H1 (cell line): ENCODE measurements around the gene SLC12A7. TPM values are rescaled to one million over a fixed set of nuclear protein-coding genes. Genes with fewer than 3 reads are reported as not detected.

ENCODE experiments used
- CTCF ChIA-PET: fragments of 300-600 bp; sonication (Branson Sonifier 250); formaldehyde crosslinking; loops from one replicate; lab custom pipeline; 2021; ENCODE audit not compliant: partially characterized antibody; lab: Charles Lee
- POLR2A ChIA-PET: fragments of 300-600 bp; sonication (Branson Sonifier 250); formaldehyde crosslinking; loops from one replicate; lab custom pipeline; 2021; ENCODE audit warnings: inconsistent platforms; ENCODE audit not compliant: partially characterized antibody; lab: Charles Lee
- DNase-seq, 2 experiments: peaks; one replicate each; pipeline versions ENCODE4 v3.0.0 to v3.0.0-alpha.2; 2010 to 2022; ENCODE audit warnings: low spot score in 2 of 2, low read depth in 1 of 2, mixed read lengths in 1 of 2
- FAIRE-seq: peaks from 2 replicates; lab custom pipeline; 2011; peaks lifted over from hg19 to GRCh38; lab: Jason Lieb, UNC
- H2AFZ ChIP-seq: 2 replicates; pipeline ENCODE4 v1.8.1; 2012; ENCODE audit warnings: low read length, inconsistent platforms
- H2AK5ac ChIP-seq: 2 replicates; pipeline ENCODE4 v1.6.1; 2013; ENCODE audit warnings: low read depth, low read length
- H2BK120ac ChIP-seq: replicated peaks from 2 replicates; pipeline ENCODE3; 2013; ENCODE audit warnings: low read depth, low read length, inconsistent platforms
- H2BK12ac ChIP-seq: 2 replicates; pipeline ENCODE4 v1.6.1; 2013; ENCODE audit warnings: low read depth, low read length
- H2BK15ac ChIP-seq: 2 replicates; pipeline ENCODE4 v1.6.1; 2013; ENCODE audit warnings: low read length
- H2BK20ac ChIP-seq: 2 replicates; pipeline ENCODE4 v1.6.1; 2013; ENCODE audit warnings: low read length
- H2BK5ac ChIP-seq: 2 replicates; pipeline ENCODE4 v1.6.1; 2013; ENCODE audit warnings: low read depth, low read length
- H3K14ac ChIP-seq: 2 replicates; pipeline ENCODE4 v1.6.1; 2013; ENCODE audit warnings: inconsistent platforms; ENCODE audit not compliant: insufficient read length
- H3K18ac ChIP-seq: 2 replicates; pipeline ENCODE4 v1.6.1; 2013; ENCODE audit warnings: low read length; ENCODE audit errors: extremely low read depth
- H3K23ac ChIP-seq: 2 replicates; pipeline ENCODE4 v1.6.1; 2013; ENCODE audit warnings: inconsistent platforms; ENCODE audit not compliant: insufficient read length
- H3K23me2 ChIP-seq: 2 replicates; pipeline ENCODE4 v1.6.1; 2013; ENCODE audit warnings: low read depth, low read length
- H3K27ac ChIP-seq: 2 replicates; pipeline ENCODE4 v1.6.1; 2011; ENCODE audit warnings: low read depth, low read length, inconsistent platforms
- H3K27me3 ChIP-seq, 4 experiments: replicated peaks in 1 of 4; 1 replicate in 1 of 4; 2 replicates in 3 of 4; pipeline versions ENCODE4 v1.6.1 to v1.8.1; 2011 to 2013; ENCODE audit warnings: low read length in 3 of 4, mild to moderate bottlenecking in 3 of 4, inconsistent platforms in 2 of 4, mixed read lengths in 2 of 4, moderate library complexity in 1 of 4; ENCODE audit not compliant: control insufficient read depth in 3 of 4, insufficient read depth in 3 of 4; ENCODE audit errors: extremely low read depth in 1 of 4
- H3K36me3 ChIP-seq, 4 experiments: 2 replicates each; pipeline versions ENCODE4 v1.6.1 to v1.8.1; 2011 to 2013; ENCODE audit warnings: mild to moderate bottlenecking in 4 of 4, low read length in 3 of 4, moderate library complexity in 2 of 4, control low read depth in 1 of 4, inconsistent platforms in 1 of 4; ENCODE audit not compliant: insufficient read depth in 4 of 4, control insufficient read depth in 2 of 4
- H3K4ac ChIP-seq: replicated peaks from 2 replicates; pipeline ENCODE3; 2013; ENCODE audit warnings: low read length, low read depth, mixed read lengths, inconsistent platforms; ENCODE audit not compliant: insufficient read length
- H3K4me1 ChIP-seq, 4 experiments: replicated peaks in 1 of 4; 1 replicate in 1 of 4; 2 replicates in 3 of 4; pipeline versions ENCODE4 v1.6.1 to v1.8.1; 2011 to 2013; ENCODE audit warnings: low read length in 3 of 4, inconsistent platforms in 2 of 4, mixed read lengths in 1 of 4; ENCODE audit not compliant: insufficient read depth in 4 of 4, control insufficient read depth in 3 of 4
- H3K4me2 ChIP-seq, 2 experiments: 2 replicates each; pipeline versions ENCODE4 v1.6.1 to v1.8.1; 2011 to 2013; ENCODE audit warnings: low read depth in 2 of 2, low read length in 2 of 2, control low read depth in 1 of 2, inconsistent platforms in 1 of 2, mild to moderate bottlenecking in 1 of 2; ENCODE audit not compliant: insufficient read depth in 1 of 2
- H3K4me3 ChIP-seq, 4 experiments: fragments of 200-600, 300-600 bp in 1 of 4; sonication (generic), shearing (Covaris generic), sonication (Bioruptor Twin) in 1 of 4; 2 replicates each; pipeline versions ENCODE4 v1.5.1 to v1.8.1; 2011 to 2016; ENCODE audit warnings: low read length in 4 of 4, low read depth in 3 of 4, control low read depth in 2 of 4, inconsistent platforms in 2 of 4, mild to moderate bottlenecking in 2 of 4, mixed read lengths in 1 of 4, moderate library complexity in 1 of 4; ENCODE audit not compliant: insufficient read depth in 2 of 4; ENCODE audit errors: extremely low read depth in 1 of 4
- H3K56ac ChIP-seq: replicated peaks from 2 replicates; pipeline ENCODE3; 2013; ENCODE audit warnings: low read depth, mild to moderate bottlenecking, mixed read lengths, low read length, inconsistent platforms; ENCODE audit not compliant: insufficient read length
- H3K79me1 ChIP-seq: 2 replicates; pipeline ENCODE4 v1.6.1; 2013; ENCODE audit warnings: low read depth, low read length, control low read depth
- H3K79me2 ChIP-seq, 2 experiments: 2 replicates each; pipeline versions ENCODE4 v1.6.1 to v1.8.1; 2012 to 2013; ENCODE audit warnings: low read length in 2 of 2, mild to moderate bottlenecking in 2 of 2, inconsistent platforms in 1 of 2; ENCODE audit not compliant: insufficient read depth in 2 of 2, control insufficient read depth in 1 of 2
- H3K9ac ChIP-seq, 4 experiments: replicated peaks in 1 of 4; 1 replicate in 1 of 4; 2 replicates in 3 of 4; pipeline versions ENCODE4 v1.6.1 to v1.8.1; 2011 to 2013; ENCODE audit warnings: low read depth in 3 of 4, low read length in 3 of 4, control low read depth in 2 of 4, mild to moderate bottlenecking in 2 of 4, moderate library complexity in 2 of 4, inconsistent platforms in 1 of 4; ENCODE audit errors: extremely low read depth in 1 of 4
- H3K9me3 ChIP-seq, 2 experiments: 2 replicates each; pipeline versions ENCODE4 v1.6.1 to v1.8.1; 2012 to 2013; ENCODE audit warnings: mild to moderate bottlenecking in 2 of 2, moderate library complexity in 2 of 2, control low read depth in 1 of 2, inconsistent platforms in 1 of 2, low read depth in 1 of 2, low read length in 1 of 2, mixed read lengths in 1 of 2; ENCODE audit not compliant: insufficient read depth in 2 of 2
- H4K20me1 ChIP-seq, 2 experiments: replicated peaks in 1 of 2; 2 replicates each; pipeline versions ENCODE3 to v1.8.1; 2011 to 2013; ENCODE audit warnings: inconsistent platforms in 2 of 2, low read length in 2 of 2, mild to moderate bottlenecking in 1 of 2; ENCODE audit not compliant: insufficient read depth in 2 of 2, control insufficient read depth in 1 of 2
- H4K5ac ChIP-seq: 2 replicates; pipeline ENCODE4 v1.6.1; 2013; ENCODE audit warnings: low read length, low read depth, mixed read lengths, inconsistent platforms; ENCODE audit not compliant: insufficient read length
- H4K8ac ChIP-seq: 2 replicates; pipeline ENCODE4 v1.8.0; 2013; ENCODE audit warnings: mild to moderate bottlenecking, moderate library complexity, low read length, inconsistent platforms; ENCODE audit not compliant: insufficient read depth; ENCODE audit errors: extremely low read depth
- H4K91ac ChIP-seq: replicated peaks from 2 replicates; pipeline ENCODE3; 2013; ENCODE audit warnings: low read length, mixed read lengths, inconsistent platforms; ENCODE audit not compliant: insufficient read length
- ASH2L ChIP-seq: fragments of 200-600, 300-600 bp; sonication (generic); IDR thresholded peaks from one replicate; pipeline ENCODE4 v1.7.1; 2017; ENCODE audit warnings: low read length
- ATF2 ChIP-seq: IDR thresholded peaks from 2 replicates; pipeline ENCODE4 v1.6.1; 2012; ENCODE audit warnings: low read length, inconsistent platforms
- FOSL1 ChIP-seq: IDR thresholded peaks from 2 replicates; pipeline ENCODE4 v1.6.1; 2011; ENCODE audit warnings: mild to moderate bottlenecking, low read depth, low read length, moderate library complexity; ENCODE audit not compliant: insufficient read depth
- JUND ChIP-seq: IDR thresholded peaks from 2 replicates; pipeline ENCODE4 v1.6.1; 2011; ENCODE audit warnings: mild to moderate bottlenecking, improper control_type of control experiment, low read length
- KDM5A ChIP-seq: fragments of 200-600 bp; IDR thresholded peaks from 2 replicates; pipeline ENCODE4 v1.7.1; 2012; ENCODE audit warnings: mild to moderate bottlenecking, low read length, inconsistent platforms, mixed read lengths
- NANOG ChIP-seq: IDR thresholded peaks from 2 replicates; pipeline ENCODE4 v1.6.1; 2011; ENCODE audit warnings: low read length, low read depth, mild to moderate bottlenecking, inconsistent platforms; ENCODE audit not compliant: insufficient read depth, poor library complexity, severe bottlenecking
- POLR2A ChIP-seq, 2 experiments: IDR thresholded peaks; 1 replicate in 1 of 2; 2 replicates in 1 of 2; pipeline ENCODE4 v1.6.1; 2011; ENCODE audit warnings: low read depth in 2 of 2, low read length in 2 of 2, mild to moderate bottlenecking in 2 of 2; ENCODE audit errors: control extremely low read depth in 1 of 2
- RBBP5 ChIP-seq: IDR thresholded peaks from 2 replicates; pipeline ENCODE4 v1.7.1; 2012; ENCODE audit warnings: low read depth, mild to moderate bottlenecking, inconsistent platforms, low read length, moderate library complexity, borderline replicate concordance
- RXRA ChIP-seq: IDR thresholded peaks from 2 replicates; pipeline ENCODE4 v1.6.1; 2011; ENCODE audit warnings: low read depth, mild to moderate bottlenecking, low read length, moderate library complexity; ENCODE audit not compliant: insufficient read depth
- SRF ChIP-seq: IDR thresholded peaks from 2 replicates; pipeline ENCODE4 v1.6.1; 2011; ENCODE audit warnings: mild to moderate bottlenecking, low read depth, low read length, moderate library complexity
- WGBS, 2 experiments: shearing (Covaris generic) in 1 of 2; methylation state at CpG; one replicate each; pipeline versions ENCODE4 v1.1.6 to v1.1.7; 2013 to 2015; ENCODE audit warnings: low lambda C conversion rate in 2 of 2, mixed read lengths in 2 of 2, inconsistent platforms in 1 of 2, low coverage in 1 of 2, missing lambda C conversion rate in 1 of 2; ENCODE audit not compliant: insufficient replicate concordance in 2 of 2, insufficient coverage in 1 of 2, insufficient read length in 1 of 2; ENCODE audit errors: extremely low coverage in 1 of 2, missing lambda C conversion rate in 1 of 2; 5-methylcytosine and 5-hydroxymethylcytosine counted together
- polyA plus RNA-seq, 7 experiments: library from polyadenylated mRNA; depleted of rRNA in 3 of 7; stranded (reverse) in 5 of 7; unstranded in 2 of 7; fragments of >200 nt in 5 of 7; fragments of 200-250 nt in 2 of 7; gene quantifications; 1 replicate in 5 of 7; 2 replicates in 1 of 7; 4 replicates in 1 of 7; pipeline versions ENCODE4 v1.2.1 to v1.2.3, GENCODE V29; 2011 to 2013; ENCODE audit warnings: missing spikeins in 2 of 7, mixed read lengths in 2 of 7
- total RNA-seq: library from RNA; stranded (reverse); fragmentation: NEBNext Ultra II Directional; extraction: Animal tissue kit (Norgen Biotek cat#: 25700); gene quantifications from 2 replicates; pipeline ENCODE4 v1.2.1, GENCODE V29; 2021

SLC12A7 gene
- total and polyA plus RNA-seq, 2 of the 8 experiments (the other 6 are each of a cell fraction or from before 2014, with no cell fraction given) = 23.5 to 39.7 TPM

DNA sequence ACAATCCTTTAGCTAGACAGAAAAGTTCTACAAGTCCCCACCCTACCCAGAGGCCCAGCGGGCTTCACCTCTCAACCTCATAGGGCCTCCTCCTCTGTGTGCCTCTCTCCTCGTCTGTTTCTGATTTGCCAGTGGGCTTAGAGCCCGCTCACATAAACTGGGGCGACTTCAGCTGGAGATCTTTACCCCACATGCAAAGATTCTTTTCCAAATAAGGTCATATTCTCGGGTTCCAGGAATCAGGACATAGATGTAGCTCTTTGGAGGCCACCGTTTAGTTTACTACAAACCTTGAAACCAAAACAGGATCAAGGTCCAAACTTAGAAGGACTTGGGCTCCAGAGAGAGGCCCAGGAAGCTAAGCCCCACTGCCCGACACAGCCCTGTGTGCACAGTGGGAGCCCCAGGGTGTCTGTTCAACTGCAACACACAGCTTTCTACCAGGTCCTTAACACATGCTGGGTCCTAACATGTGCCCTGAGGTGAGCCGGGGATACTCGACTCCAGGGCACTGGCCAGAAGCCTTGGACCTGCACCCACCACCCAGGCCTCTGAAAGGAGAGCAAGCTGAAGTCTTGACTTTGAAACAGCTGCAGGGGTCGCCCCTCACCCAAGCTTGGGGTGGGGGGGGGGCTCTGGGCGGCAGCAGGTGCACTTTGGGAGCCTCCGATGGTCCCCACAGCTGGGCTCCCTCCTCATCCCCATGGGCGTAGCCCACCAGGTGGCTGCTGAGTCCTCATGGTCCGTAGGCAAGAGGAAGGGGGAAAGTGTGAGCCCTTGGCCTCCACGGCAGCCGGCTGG lies 26.8 kb upstream of the SLC12A7 start:
- ChIA-PET CTCF (interaction anchor here (0.7 to 2.5 kb wide), 18 partner anchors 8 to 565 kb away, joined by 3 to 9 read pairs (median 4); no protein-coding TSS in a partner anchor), POLR2A (interaction anchor here (1.0 to 1.2 kb wide), 4 partner anchors 11 to 29 kb away, joined by 3 to 4 read pairs (median 4); no protein-coding TSS in a partner anchor)
- Histone ChIP-seq H3K4me2 (no peak overlapping the region), H4K20me1 (no peaks in the 10 kb centered on the region), H3K14ac (no peak overlapping the region), H3K4me1 (peaks cover 0 to 13% (median 2%) of the 10 kb centered on the region in 4 experiments; a peak in 5 of 7 replicates), H3K9ac (no peak overlapping the region), H3K27ac (no peak overlapping the region), H2BK120ac (no peak overlapping the region), H3K56ac (no peak overlapping the region), H4K5ac (no peak overlapping the region), H3K36me3 (no peaks in the 10 kb centered on the region), H3K18ac (no peak overlapping the region), H4K91ac (no peak overlapping the region), H3K23me2 (0 out of 2 replicates have a peak, but pooled peaks cover 1% of the 10 kb centered on the region), H2AK5ac (no peak overlapping the region), H4K8ac (no peak overlapping the region), H3K79me1 (no peaks in the 10 kb centered on the region), H3K4ac (no peak overlapping the region), H2AFZ (no peak overlapping the region), H2BK12ac (peak overlapping the region; percentile 80; the same call in 1 of the 2 replicates), H2BK15ac (no peak overlapping the region), H2BK5ac (no peak overlapping the region), H3K79me2 (no peaks in the 10 kb centered on the region), H3K27me3 (no peaks in the 10 kb centered on the region), H3K4me3 (no peak overlapping the region), H2BK20ac (no peak overlapping the region), H3K23ac (no peak overlapping the region), H3K9me3 (no peaks in the 10 kb centered on the region)
- no peak for DNase-seq
- FAIRE-seq = no peak
- WGBS, 2 experiments = 91% methylated on average over 10 of the region's 16 CpGs; no CpG with 5 or more reads in 1 of the 2 experiments
- no peak for TF ChIP-seq RXRA
- TF ChIP-seq JUND = no peak
- TF ChIP-seq POLR2A (IDR thresholded peaks at IDR 0.05; ENCODE audit: control extremely low read depth in 1 of 2, low read depth in 2 of 2, low read length in 2 of 2) = no peak
- TF ChIP-seq ATF2 = no peak
- no peak for TF ChIP-seq FOSL1
- no peak for TF ChIP-seq ASH2L
- no peak for TF ChIP-seq RBBP5
- TF ChIP-seq SRF = no peak
- TF ChIP-seq NANOG = no peak
- TF ChIP-seq KDM5A = no peak
